Left forelimb (tissue), 1 donor: ENCODE results near the gene CPB1.

Source experiments
- DNase-seq: peaks from one replicate; pipeline ENCODE4 v3.0.0-alpha.2; 2018; ENCODE audit warnings: low spot score

The CPB1 gene

DNA sequence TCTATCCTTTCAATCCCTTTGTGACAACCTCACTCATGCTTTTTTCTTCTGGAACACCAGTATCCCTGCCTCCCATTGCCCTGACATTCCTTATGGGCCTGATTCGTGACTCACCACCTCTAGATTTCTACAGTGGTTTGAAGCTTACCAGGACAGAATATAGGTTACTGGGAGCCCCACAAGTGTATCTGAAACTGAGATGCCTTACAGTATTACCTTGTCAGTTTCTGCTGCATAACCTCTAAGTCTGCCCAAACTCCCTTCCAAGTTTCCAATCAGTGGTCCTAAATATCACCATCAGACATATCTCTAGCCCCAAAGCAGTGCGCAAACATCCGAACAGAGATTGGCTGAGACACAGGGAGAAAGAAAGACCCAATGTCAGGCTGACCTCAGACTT, 5.6 kb downstream of the CPB1 start:
- no peak for DNase-seq

DNA sequence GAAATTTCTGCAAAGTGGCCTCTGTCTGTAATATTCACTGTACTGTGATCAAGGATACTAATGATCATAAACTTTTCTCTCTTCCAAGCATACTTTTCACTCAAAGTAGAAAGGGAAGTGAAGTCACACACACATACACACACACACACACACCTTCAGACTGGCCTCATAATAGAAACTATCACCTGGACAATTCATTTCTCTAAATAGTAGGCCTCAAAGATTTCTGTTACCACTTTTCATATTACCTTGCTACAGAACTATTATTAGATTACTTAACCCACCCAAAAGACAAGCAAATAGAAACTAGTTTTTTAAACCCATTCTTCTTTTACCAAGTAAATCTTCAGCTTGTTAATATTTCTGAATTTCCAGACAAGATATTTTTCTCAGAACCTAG, 12.2 kb downstream of the CPB1 start:
- DNase-seq = no peak

- DNase-seq = no peak
These were observed 12.8 kb downstream of the CPB1 start for GRCh38 chr3:148840451-148840850.

DNA sequence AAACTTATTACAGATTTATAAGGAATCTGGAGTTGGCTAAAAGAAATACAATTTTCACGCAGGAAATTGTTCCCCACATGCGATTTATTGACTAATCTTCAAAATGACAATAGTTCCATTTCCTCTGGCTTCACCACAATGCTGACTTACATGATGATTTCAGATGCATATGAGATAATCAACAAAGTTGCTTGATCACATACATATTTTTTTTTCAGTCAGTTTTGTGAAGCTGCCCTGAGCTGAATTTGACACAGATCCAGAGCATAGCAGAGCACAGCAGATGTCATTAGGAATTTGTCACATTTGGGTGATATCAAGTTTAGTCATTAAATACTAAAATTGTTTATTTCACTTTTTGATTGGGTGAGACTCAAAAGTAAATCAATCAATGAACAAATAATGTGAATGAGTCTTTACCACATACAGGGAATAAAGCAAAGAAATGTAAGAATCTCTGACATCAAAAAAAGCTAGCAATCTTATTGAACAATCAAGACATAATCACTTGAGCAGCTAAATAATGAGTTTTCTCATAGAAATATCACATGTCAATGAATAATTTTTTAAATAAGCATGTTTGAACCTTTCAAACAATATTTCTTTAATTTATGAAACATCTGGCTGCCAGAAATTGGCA, 18.3 kb downstream of the CPB1 start:
- DNase-seq = no peak

DNA sequence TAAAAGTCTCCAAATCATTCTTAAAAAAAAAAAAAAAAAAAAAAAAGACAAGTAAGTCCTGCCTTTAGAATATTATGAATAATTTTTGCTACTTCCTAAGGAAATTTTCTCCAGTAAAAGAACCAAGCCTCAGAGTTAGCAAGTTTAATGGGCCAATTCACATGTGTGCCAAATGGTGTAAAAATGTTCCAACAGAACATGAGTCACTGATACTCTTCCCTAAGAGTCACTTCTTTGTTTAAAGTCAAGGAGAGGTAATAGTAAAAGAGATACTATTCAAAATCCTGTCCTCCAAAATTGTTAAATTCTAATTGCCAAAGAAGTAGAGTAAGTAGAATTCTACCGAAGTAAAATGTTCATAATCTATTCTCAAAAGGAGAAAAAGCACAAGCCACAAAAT, 19.7 kb downstream of the CPB1 start:
- no peak for DNase-seq

GRCh38 chr3:148848410-148848809, 20.8 kb downstream of the CPB1 start:
- no peak for DNase-seq

DNA sequence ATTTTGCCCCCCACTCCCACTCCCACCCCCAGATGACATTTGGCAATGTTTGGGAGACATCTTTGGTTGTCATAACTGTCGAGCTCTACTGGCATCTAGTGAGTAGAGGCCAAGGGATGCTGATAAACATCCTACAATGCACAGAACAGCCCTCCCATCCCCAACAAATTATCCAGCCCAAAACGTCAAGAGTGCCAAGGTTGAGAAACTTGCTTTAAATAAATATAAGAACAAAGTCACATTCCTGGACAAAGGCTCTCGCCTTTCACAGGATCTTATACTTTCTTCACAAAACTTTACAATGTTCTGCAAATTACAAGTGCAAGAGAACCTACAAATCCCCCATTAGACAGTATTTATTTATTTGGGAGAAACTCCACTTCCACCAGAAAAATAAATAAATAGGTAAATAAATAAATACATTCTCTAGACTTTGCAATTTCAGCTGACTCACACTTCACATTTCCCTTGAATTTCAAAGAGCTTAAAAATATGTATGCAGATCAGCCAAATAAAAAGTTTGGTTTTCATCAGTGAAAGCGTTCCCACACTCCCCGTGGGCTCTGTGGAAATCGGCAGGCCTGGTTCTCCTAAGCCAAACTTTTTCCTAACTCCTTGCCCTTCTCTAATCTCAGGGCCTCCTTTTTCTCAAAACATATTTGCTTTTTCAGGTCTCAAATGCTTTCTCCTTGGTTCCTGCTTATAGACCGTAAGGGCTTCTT, 24.8 kb downstream of the CPB1 start:
- DNase-seq = no peak

- no peak for DNase-seq
These were observed 25.5 kb downstream of the CPB1 start for GRCh38 chr3:148853076-148853475.

GRCh38 chr3:148854061-148854460, 26.4 kb downstream of the CPB1 start:
- no peak for DNase-seq

GRCh38 chr3:148856384-148856783, 28.8 kb downstream of the CPB1 start:
- no peak for DNase-seq

GRCh38 chr3:148857316-148857715, 29.7 kb downstream of the CPB1 start:
- no peak for DNase-seq

DNA sequence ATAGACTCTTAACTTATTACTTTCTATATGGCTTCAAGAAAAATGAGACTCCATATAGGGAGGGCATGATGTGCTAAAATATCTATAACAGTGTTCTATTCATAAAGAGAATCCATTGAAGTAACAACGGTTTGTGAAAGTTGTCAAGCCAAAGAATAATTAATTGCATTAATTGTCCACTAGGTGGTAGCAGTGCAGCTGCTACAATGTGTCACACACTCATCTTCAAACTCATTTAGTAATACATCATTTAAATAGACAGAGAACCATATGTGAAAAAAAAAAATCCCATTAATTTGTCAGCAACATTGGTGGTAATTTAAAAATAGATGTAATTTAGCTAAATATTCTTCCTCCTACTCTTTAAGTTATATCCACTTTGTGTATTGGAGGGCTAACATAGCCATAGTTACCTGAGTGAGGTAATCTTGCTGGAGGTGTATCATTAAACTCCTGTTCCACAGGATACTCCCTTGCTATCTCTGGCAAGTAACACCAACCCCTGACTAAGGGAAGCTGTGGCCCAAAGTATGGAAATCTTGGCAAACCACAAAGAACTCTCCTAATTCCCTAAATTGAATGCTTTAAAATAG, 33.8 kb downstream of the CPB1 start:
- no peak for DNase-seq

DNA sequence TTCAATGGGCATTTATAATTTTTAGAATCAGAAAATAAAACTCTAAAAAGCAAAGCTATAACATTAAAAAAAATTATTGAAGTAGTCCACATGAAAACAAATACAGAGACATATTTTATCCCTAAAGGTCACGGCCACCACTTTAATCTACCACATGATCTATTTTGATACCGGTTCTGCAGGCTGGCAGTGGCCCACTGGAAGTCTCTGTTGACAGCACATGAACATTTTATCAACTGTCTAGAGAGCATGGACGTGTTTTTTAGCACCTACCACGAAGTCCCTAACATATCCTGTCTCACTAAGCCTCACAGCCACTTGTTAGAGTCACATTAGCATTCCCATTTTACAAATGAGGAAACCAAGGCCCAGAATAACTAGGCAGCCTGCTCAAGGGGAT, 35.7 kb downstream of the CPB1 start:
- DNase-seq = no peak

DNA sequence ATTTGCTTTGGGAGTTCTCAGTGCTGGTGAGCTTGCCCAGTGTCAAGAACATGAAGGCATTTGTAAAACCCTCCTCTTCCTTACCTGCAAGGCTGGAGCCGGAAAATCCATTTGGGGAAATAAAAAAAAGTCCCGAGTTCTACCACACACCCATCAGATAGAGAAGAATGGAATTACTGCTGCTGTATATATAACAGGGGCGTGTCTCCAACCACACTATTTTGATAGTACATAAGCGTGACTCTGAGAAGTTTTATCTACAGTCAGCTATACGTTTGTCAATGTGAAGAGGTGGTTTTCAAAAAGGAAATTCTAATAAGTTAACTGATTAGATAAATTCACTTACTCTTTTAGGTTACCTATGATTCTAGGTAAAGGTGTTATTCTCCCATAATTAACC, 36.2 kb downstream of the CPB1 start:
- DNase-seq = no peak

GRCh38 chr3:148865049-148865448, 37.4 kb downstream of the CPB1 start, which contains the start of gene CPA3:
TSS of gene CPA3 (plus strand) at chr3:148865296. CDS start at chr3:148865308, 12 bp downstream.
- no peak for DNase-seq

DNA sequence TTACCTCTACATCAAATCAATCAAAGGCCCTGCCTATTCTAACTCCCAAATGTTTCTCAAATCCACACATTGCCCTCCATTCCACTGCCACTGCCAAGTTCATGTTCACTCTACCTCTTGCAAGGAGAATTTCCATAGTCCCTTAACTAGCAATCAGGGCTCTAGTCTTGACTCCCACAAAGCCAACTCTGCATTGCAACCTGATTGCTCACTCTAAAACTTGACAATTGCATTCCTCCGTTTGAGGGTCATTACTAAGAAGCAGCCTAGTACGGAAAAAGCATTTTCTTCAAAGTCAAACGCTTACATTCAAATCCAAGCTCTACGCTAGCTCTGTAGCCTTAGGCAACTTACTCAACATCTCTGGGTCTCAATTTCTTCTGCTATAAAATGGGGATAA, 38.6 kb downstream of the CPB1 start:
- DNase-seq = no peak

- DNase-seq = no peak
These were observed 45.8 kb downstream of the CPB1 start for GRCh38 chr3:148873270-148873927.

DNA sequence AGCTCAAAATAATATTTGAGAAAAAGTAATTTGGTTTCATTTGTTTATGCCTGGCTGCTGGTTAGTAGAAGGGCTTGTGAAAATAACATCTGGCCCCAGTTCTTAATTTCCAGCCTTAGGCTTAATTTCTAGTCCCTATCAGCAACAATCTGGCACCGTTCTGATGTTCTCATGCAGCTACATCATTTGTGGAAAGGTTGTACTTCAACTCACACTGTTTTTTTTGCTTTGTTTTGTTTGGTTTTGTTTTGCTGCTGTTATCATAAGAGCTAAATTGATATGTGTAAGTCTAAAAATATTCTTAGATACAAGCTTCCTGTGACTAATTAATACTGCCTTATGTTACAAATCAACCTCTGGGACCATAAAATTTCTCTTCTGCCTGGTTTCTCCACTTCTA, 46.4 kb downstream of the CPB1 start:
- DNase-seq = no peak

- DNase-seq = no peak
These were observed 50.5 kb downstream of the CPB1 start for GRCh38 chr3:148878095-148878494.

GRCh38 chr3:148879256-148879655, 51.6 kb downstream of the CPB1 start:
- DNase-seq = no peak

GRCh38 chr3:148880681-148881080, 53.1 kb downstream of the CPB1 start:
- DNase-seq = no peak

DNA sequence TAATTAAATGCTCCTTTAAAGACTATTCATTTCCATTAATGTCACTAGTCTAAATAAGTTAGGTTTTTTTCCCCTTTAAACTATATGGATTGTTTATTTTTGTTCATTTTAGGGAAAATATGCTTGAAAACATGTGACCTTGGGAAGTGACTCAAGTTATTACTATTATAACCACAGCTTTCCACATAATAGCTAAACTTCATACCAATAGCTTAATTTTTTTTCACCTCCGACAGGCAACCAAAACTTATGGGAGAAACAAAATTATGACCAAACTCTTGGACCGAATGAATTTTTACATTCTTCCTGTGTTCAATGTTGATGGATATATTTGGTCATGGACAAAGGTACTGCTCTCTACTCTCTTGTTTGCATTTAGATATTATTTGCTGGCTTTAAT, 53.7 kb downstream of the CPB1 start:
- no peak for DNase-seq

DNA sequence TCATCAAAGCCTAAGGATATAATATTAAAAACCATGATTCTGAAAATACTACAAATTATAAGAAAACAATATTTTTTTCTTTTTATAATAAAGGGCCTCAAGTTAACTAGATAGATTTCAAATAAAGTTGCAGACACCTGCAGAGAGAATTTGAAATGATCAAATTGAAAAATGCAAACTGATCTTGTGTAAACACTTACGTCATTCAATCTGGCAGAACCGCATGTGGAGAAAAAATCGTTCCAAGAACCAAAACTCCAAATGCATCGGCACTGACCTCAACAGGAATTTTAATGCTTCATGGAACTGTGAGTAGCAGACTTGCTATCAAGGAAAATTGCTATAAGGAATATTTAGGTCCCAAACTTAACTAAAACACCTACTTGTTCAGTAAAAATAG, 54.7 kb downstream of the CPB1 start:
- no peak for DNase-seq
